ENCODE measurements around the gene ITSN1. TPM values are rescaled to one million over a fixed set of nuclear protein-coding genes. Genes with fewer than 3 reads are reported as not detected.

The ITSN1 gene
- total and polyA plus RNA-seq, 8 donors, result 6.0 to 83.5 (median 25.4) TPM

DNA sequence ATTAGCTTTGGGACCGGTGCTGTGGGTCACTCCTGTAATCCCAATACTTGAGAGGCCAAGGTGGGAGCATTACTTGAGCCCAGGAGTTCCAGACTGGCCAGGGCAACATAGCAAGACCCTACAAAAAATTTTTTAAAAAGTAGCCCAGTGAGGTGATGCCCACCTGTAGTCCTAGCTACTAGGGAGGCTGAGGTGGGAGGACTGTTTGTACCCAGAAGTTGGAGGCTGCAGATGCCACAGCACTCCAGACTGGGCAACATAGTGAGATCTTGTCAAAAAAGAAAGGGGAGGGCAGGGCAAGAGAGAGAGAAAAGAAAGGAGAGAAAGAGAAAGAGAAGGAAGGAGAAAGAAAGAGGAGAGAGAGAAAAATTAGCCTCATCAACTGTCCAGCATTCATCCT is 6.3 kb downstream of the ITSN1 start:
- Histone ChIP-seq H3K9me3 (no peaks in the 10 kb centered on the region), H3K36me3 (no peaks in the 10 kb centered on the region), H3K27me3 (no peaks in the 10 kb centered on the region), H3K4me3 (no peak overlapping the region), H3K27ac (no peak overlapping the region), H3K4me1 (peaks cover 9 to 51% (median 30%) of the 10 kb centered on the region in 4 donors)
- TF ChIP-seq POLR2AphosphoS5 (IDR thresholded peaks at IDR 0.05) (no peak), EP300 (IDR thresholded peaks at IDR 0.05) (no peak), POLR2A (IDR thresholded peaks at IDR 0.05) (no peak)
- TF ChIP-seq, protein P1, sequence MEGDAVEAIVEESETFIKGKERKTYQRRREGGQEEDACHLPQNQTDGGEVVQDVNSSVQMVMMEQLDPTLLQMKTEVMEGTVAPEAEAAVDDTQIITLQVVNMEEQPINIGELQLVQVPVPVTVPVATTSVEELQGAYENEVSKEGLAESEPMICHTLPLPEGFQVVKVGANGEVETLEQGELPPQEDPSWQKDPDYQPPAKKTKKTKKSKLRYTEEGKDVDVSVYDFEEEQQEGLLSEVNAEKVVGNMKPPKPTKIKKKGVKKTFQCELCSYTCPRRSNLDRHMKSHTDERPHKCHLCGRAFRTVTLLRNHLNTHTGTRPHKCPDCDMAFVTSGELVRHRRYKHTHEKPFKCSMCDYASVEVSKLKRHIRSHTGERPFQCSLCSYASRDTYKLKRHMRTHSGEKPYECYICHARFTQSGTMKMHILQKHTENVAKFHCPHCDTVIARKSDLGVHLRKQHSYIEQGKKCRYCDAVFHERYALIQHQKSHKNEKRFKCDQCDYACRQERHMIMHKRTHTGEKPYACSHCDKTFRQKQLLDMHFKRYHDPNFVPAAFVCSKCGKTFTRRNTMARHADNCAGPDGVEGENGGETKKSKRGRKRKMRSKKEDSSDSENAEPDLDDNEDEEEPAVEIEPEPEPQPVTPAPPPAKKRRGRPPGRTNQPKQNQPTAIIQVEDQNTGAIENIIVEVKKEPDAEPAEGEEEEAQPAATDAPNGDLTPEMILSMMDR (IDR thresholded peaks at IDR 0.05), result no peak
- no peak for DNase-seq
- intact Hi-C loops (cut with DNase I; ENCODE audit: low total_unique reads), result no loop called here
- 88 to 100% (median 93%) methylated on average over 1 of the region's 1 CpG for WGBS, 5 donors

DNA sequence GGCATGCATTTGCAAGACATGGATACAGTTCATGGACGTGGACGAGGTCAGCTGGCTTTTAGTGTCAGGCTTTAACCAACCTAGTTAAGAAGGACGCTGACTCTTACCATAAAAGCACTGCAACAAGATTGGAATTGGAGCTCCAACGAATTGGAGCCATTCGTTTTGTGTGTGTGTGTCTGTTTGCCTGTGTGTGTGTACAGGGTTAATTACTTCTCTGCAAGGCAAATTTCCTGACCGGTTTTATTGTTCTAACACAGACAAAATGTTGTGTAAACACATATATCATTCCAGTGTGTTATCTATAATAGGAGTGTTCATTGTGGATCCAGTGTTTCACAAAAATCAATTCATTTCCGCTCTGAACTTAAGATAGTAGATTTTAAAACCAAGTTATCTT is 7.9 kb downstream of the ITSN1 start:
- Histone ChIP-seq H3K4me1 (peaks cover 7 to 42% (median 20%) of the 10 kb centered on the region in 4 donors), H3K27ac (no peak overlapping the region), H3K27me3 (no peaks in the 10 kb centered on the region), H3K9me3 (no peaks in the 10 kb centered on the region), H3K36me3 (no peaks in the 10 kb centered on the region), H3K4me3 (no peak overlapping the region)
- DNase-seq, result no peak
- WGBS, 5 donors, result 34 to 47% (median 46%) methylated on average over 7 of the region's 7 CpGs
- TF ChIP-seq POLR2A (IDR thresholded peaks at IDR 0.05), result no peak
- TF ChIP-seq POLR2AphosphoS5 (IDR thresholded peaks at IDR 0.05), result no peak
- intact Hi-C loops (cut with DNase I; ENCODE audit: low total_unique reads), result no loop called here

DNA sequence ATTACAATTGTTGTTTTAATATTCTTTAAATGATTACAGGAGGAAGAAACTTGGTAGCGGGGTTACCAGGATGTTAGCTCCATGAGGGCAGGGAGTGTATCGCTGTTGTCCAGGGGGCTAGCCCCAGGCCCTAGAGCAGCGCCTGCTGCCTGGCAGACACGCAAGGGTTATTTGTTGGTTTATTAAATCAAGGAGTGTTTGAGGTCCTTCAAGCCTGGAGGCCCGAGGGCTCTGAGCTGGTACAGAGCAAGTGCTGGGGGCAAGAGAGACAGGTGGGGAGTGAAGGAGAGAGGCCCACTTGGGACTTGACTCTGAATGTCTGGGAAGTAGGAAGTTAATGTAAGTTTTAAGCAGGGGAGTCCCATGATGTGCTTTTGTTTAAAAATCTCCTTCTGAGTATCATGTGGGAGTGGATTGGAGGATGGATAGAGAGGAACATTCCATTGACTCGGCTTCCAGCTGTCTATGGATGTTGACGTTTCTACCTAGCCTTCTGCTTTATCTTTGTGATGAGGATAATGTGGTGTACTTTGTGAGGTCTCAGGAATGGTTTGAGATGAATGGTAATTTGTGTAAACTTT is 8.7 kb downstream of the ITSN1 start:
- no peak for DNase-seq
- H3K9me3 ChIP-seq, result no peaks in the 10 kb centered on the region
- H3K4me3 ChIP-seq, result no peak overlapping the region
- intact Hi-C loops (cut with DNase I; ENCODE audit: low total_unique reads), result no loop called here
- H3K4me1 ChIP-seq, result peaks cover 15 to 47% (median 25%) of the 10 kb centered on the region in 4 donors
- no peaks in the 10 kb centered on the region for H3K36me3 ChIP-seq
- WGBS, 5 donors, result 67 to 77% (median 72%) methylated on average over 7 of the region's 7 CpGs
- TF ChIP-seq POLR2A (IDR thresholded peaks at IDR 0.05), result no peak
- no peak for TF ChIP-seq EP300 (IDR thresholded peaks at IDR 0.05)
- TF ChIP-seq, protein P1 (IDR thresholded peaks at IDR 0.05), result no peak
- no peak for TF ChIP-seq POLR2AphosphoS5 (IDR thresholded peaks at IDR 0.05)
- H3K27me3 ChIP-seq, result no peaks in the 10 kb centered on the region
- H3K27ac ChIP-seq, result peak overlapping the region in 1 of 5 donors; percentile 16

DNA sequence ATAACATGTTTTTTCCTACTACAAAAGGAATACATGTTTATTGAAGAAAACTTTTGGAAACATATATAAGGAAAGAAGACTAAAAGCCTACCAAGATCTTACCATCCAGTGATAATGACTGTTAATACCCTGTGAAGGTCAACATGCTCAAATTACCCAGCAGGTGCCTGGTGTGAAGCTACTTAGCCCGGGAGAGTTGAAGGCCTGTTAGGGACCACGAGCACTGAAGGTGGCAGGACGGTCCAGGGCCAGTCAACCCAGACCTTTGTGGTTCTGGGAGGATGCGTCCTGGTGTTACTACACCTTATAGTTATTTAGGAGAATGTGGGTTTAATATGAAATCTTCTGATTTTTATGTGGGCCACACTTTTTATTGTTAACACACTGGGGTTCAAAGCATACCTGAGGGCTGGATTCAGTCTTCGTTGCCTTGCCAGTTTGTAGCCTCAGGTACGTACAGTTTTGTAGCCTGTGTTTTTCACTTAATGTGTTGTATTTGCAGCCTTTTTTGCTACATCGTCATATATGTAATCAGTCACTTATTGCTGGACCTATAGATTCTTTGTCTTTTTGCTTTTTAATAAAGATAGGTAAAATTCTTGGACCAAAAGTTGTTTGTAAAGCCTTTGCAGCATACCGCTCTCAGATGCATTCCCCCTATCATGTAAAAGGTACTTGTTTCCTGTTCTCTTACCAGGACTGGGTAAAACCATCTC is 9.8 kb downstream of the ITSN1 start:
- no peaks in the 10 kb centered on the region for H3K9me3 ChIP-seq
- DNase-seq, result no peak
- no peak overlapping the region for H3K27ac ChIP-seq
- peaks cover 26 to 58% (median 36%) of the 10 kb centered on the region in 4 donors for H3K4me1 ChIP-seq
- H3K36me3 ChIP-seq, result no peaks in the 10 kb centered on the region
- H3K27me3 ChIP-seq, result no peaks in the 10 kb centered on the region
- H3K4me3 ChIP-seq, result no peak overlapping the region
- intact Hi-C loops (cut with DNase I; ENCODE audit: low total_unique reads), result no loop called here
- TF ChIP-seq POLR2AphosphoS5 (IDR thresholded peaks at IDR 0.05) (no peak), EP300 (IDR thresholded peaks at IDR 0.05) (no peak), POLR2A (IDR thresholded peaks at IDR 0.05) (no peak)
- TF ChIP-seq, protein P1 (IDR thresholded peaks at IDR 0.05), result no peak
- 81 to 87% (median 86%) methylated on average over 8 of the region's 8 CpGs for WGBS, 5 donors

DNA sequence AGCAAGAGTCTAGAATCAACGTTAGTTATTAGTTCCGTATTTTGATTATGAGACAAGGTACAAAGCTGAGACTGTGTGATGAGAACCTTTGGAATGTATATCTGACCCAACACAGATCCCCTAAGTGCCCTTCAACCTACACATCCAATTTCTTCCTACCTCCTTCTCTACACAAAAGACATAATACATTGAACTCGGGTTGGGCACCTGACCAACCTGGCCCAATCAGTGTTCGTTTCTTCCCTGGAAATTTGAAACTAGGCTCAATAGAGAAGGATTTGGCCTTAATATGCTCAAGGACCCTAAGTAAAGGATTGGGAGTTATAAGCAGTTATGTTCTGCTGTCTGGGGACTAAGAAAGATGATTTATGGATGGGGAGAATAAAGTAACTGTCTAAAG is 12.1 kb downstream of the ITSN1 start:
- TF ChIP-seq EP300 (IDR thresholded peaks at IDR 0.05), result no peak
- TF ChIP-seq, protein P1 (IDR thresholded peaks at IDR 0.05), result no peak
- no peak for TF ChIP-seq POLR2AphosphoS5 (IDR thresholded peaks at IDR 0.05)
- TF ChIP-seq POLR2A (IDR thresholded peaks at IDR 0.05), result no peak
- no peak for DNase-seq
- Histone ChIP-seq H3K4me1 (peaks cover 28 to 67% (median 47%) of the 10 kb centered on the region in 4 donors), H3K27me3 (no peaks in the 10 kb centered on the region), H3K9me3 (no peaks in the 10 kb centered on the region), H3K27ac (no peak overlapping the region), H3K36me3 (no peaks in the 10 kb centered on the region), H3K4me3 (no peak overlapping the region)
- intact Hi-C loops (cut with DNase I; ENCODE audit: low total_unique reads), result no loop called here
- 86 to 95% (median 93%) methylated on average over 4 of the region's 4 CpGs for WGBS, 5 donors
